H1 (cell line): ENCODE results near the gene PDE4D. TPM values are rescaled to one million over a fixed set of nuclear protein-coding genes. Genes with fewer than 3 reads are reported as not detected.
"Not testable (repeated sequence)": the region's sequence is repeated elsewhere in the genome, so short reads cannot be mapped to it uniquely, and the experiment has no call there.

Experiments
- CTCF ChIA-PET: fragments of 300-600 bp; sonication (Branson Sonifier 250); formaldehyde crosslinking; loops from one replicate; lab custom pipeline; 2021; ENCODE audit not compliant: partially characterized antibody; lab: Charles Lee
- POLR2A ChIA-PET: fragments of 300-600 bp; sonication (Branson Sonifier 250); formaldehyde crosslinking; loops from one replicate; lab custom pipeline; 2021; ENCODE audit warnings: inconsistent platforms; ENCODE audit not compliant: partially characterized antibody; lab: Charles Lee
- DNase-seq, 2 experiments: peaks; one replicate each; pipeline versions ENCODE4 v3.0.0 to v3.0.0-alpha.2; 2010 to 2022; ENCODE audit warnings: low spot score in 2 of 2, low read depth in 1 of 2, mixed read lengths in 1 of 2
- FAIRE-seq: peaks from 2 replicates; lab custom pipeline; 2011; peaks lifted over from hg19 to GRCh38; lab: Jason Lieb, UNC
- H2AFZ ChIP-seq: 2 replicates; pipeline ENCODE4 v1.8.1; 2012; ENCODE audit warnings: low read length, inconsistent platforms
- H2AK5ac ChIP-seq: 2 replicates; pipeline ENCODE4 v1.6.1; 2013; ENCODE audit warnings: low read depth, low read length
- H2BK120ac ChIP-seq: replicated peaks from 2 replicates; pipeline ENCODE3; 2013; ENCODE audit warnings: low read depth, low read length, inconsistent platforms
- H2BK12ac ChIP-seq: 2 replicates; pipeline ENCODE4 v1.6.1; 2013; ENCODE audit warnings: low read depth, low read length
- H2BK15ac ChIP-seq: 2 replicates; pipeline ENCODE4 v1.6.1; 2013; ENCODE audit warnings: low read length
- H2BK20ac ChIP-seq: 2 replicates; pipeline ENCODE4 v1.6.1; 2013; ENCODE audit warnings: low read length
- H2BK5ac ChIP-seq: 2 replicates; pipeline ENCODE4 v1.6.1; 2013; ENCODE audit warnings: low read depth, low read length
- H3K14ac ChIP-seq: 2 replicates; pipeline ENCODE4 v1.6.1; 2013; ENCODE audit warnings: inconsistent platforms; ENCODE audit not compliant: insufficient read length
- H3K18ac ChIP-seq: 2 replicates; pipeline ENCODE4 v1.6.1; 2013; ENCODE audit warnings: low read length; ENCODE audit errors: extremely low read depth
- H3K23ac ChIP-seq: 2 replicates; pipeline ENCODE4 v1.6.1; 2013; ENCODE audit warnings: inconsistent platforms; ENCODE audit not compliant: insufficient read length
- H3K23me2 ChIP-seq: 2 replicates; pipeline ENCODE4 v1.6.1; 2013; ENCODE audit warnings: low read depth, low read length
- H3K27ac ChIP-seq: 2 replicates; pipeline ENCODE4 v1.6.1; 2011; ENCODE audit warnings: low read depth, low read length, inconsistent platforms
- H3K27me3 ChIP-seq, 4 experiments: replicated peaks in 1 of 4; 1 replicate in 1 of 4; 2 replicates in 3 of 4; pipeline versions ENCODE4 v1.6.1 to v1.8.1; 2011 to 2013; ENCODE audit warnings: low read length in 3 of 4, mild to moderate bottlenecking in 3 of 4, inconsistent platforms in 2 of 4, mixed read lengths in 2 of 4, moderate library complexity in 1 of 4; ENCODE audit not compliant: control insufficient read depth in 3 of 4, insufficient read depth in 3 of 4; ENCODE audit errors: extremely low read depth in 1 of 4
- H3K36me3 ChIP-seq, 4 experiments: 2 replicates each; pipeline versions ENCODE4 v1.6.1 to v1.8.1; 2011 to 2013; ENCODE audit warnings: mild to moderate bottlenecking in 4 of 4, low read length in 3 of 4, moderate library complexity in 2 of 4, control low read depth in 1 of 4, inconsistent platforms in 1 of 4; ENCODE audit not compliant: insufficient read depth in 4 of 4, control insufficient read depth in 2 of 4
- H3K4ac ChIP-seq: replicated peaks from 2 replicates; pipeline ENCODE3; 2013; ENCODE audit warnings: low read length, low read depth, mixed read lengths, inconsistent platforms; ENCODE audit not compliant: insufficient read length
- H3K4me1 ChIP-seq, 4 experiments: replicated peaks in 1 of 4; 1 replicate in 1 of 4; 2 replicates in 3 of 4; pipeline versions ENCODE4 v1.6.1 to v1.8.1; 2011 to 2013; ENCODE audit warnings: low read length in 3 of 4, inconsistent platforms in 2 of 4, mixed read lengths in 1 of 4; ENCODE audit not compliant: insufficient read depth in 4 of 4, control insufficient read depth in 3 of 4
- H3K4me2 ChIP-seq, 2 experiments: 2 replicates each; pipeline versions ENCODE4 v1.6.1 to v1.8.1; 2011 to 2013; ENCODE audit warnings: low read depth in 2 of 2, low read length in 2 of 2, control low read depth in 1 of 2, inconsistent platforms in 1 of 2, mild to moderate bottlenecking in 1 of 2; ENCODE audit not compliant: insufficient read depth in 1 of 2
- H3K4me3 ChIP-seq, 4 experiments: fragments of 200-600, 300-600 bp in 1 of 4; sonication (generic), shearing (Covaris generic), sonication (Bioruptor Twin) in 1 of 4; 2 replicates each; pipeline versions ENCODE4 v1.5.1 to v1.8.1; 2011 to 2016; ENCODE audit warnings: low read length in 4 of 4, low read depth in 3 of 4, control low read depth in 2 of 4, inconsistent platforms in 2 of 4, mild to moderate bottlenecking in 2 of 4, mixed read lengths in 1 of 4, moderate library complexity in 1 of 4; ENCODE audit not compliant: insufficient read depth in 2 of 4; ENCODE audit errors: extremely low read depth in 1 of 4
- H3K56ac ChIP-seq: replicated peaks from 2 replicates; pipeline ENCODE3; 2013; ENCODE audit warnings: low read depth, mild to moderate bottlenecking, mixed read lengths, low read length, inconsistent platforms; ENCODE audit not compliant: insufficient read length
- H3K79me1 ChIP-seq: 2 replicates; pipeline ENCODE4 v1.6.1; 2013; ENCODE audit warnings: low read depth, low read length, control low read depth
- H3K79me2 ChIP-seq, 2 experiments: 2 replicates each; pipeline versions ENCODE4 v1.6.1 to v1.8.1; 2012 to 2013; ENCODE audit warnings: low read length in 2 of 2, mild to moderate bottlenecking in 2 of 2, inconsistent platforms in 1 of 2; ENCODE audit not compliant: insufficient read depth in 2 of 2, control insufficient read depth in 1 of 2
- H3K9ac ChIP-seq, 4 experiments: replicated peaks in 1 of 4; 1 replicate in 1 of 4; 2 replicates in 3 of 4; pipeline versions ENCODE4 v1.6.1 to v1.8.1; 2011 to 2013; ENCODE audit warnings: low read depth in 3 of 4, low read length in 3 of 4, control low read depth in 2 of 4, mild to moderate bottlenecking in 2 of 4, moderate library complexity in 2 of 4, inconsistent platforms in 1 of 4; ENCODE audit errors: extremely low read depth in 1 of 4
- H3K9me3 ChIP-seq, 2 experiments: 2 replicates each; pipeline versions ENCODE4 v1.6.1 to v1.8.1; 2012 to 2013; ENCODE audit warnings: mild to moderate bottlenecking in 2 of 2, moderate library complexity in 2 of 2, control low read depth in 1 of 2, inconsistent platforms in 1 of 2, low read depth in 1 of 2, low read length in 1 of 2, mixed read lengths in 1 of 2; ENCODE audit not compliant: insufficient read depth in 2 of 2
- H4K20me1 ChIP-seq, 2 experiments: replicated peaks in 1 of 2; 2 replicates each; pipeline versions ENCODE3 to v1.8.1; 2011 to 2013; ENCODE audit warnings: inconsistent platforms in 2 of 2, low read length in 2 of 2, mild to moderate bottlenecking in 1 of 2; ENCODE audit not compliant: insufficient read depth in 2 of 2, control insufficient read depth in 1 of 2
- H4K5ac ChIP-seq: 2 replicates; pipeline ENCODE4 v1.6.1; 2013; ENCODE audit warnings: low read length, low read depth, mixed read lengths, inconsistent platforms; ENCODE audit not compliant: insufficient read length
- H4K8ac ChIP-seq: 2 replicates; pipeline ENCODE4 v1.8.0; 2013; ENCODE audit warnings: mild to moderate bottlenecking, moderate library complexity, low read length, inconsistent platforms; ENCODE audit not compliant: insufficient read depth; ENCODE audit errors: extremely low read depth
- H4K91ac ChIP-seq: replicated peaks from 2 replicates; pipeline ENCODE3; 2013; ENCODE audit warnings: low read length, mixed read lengths, inconsistent platforms; ENCODE audit not compliant: insufficient read length
- WGBS, 2 experiments: shearing (Covaris generic) in 1 of 2; methylation state at CpG; one replicate each; pipeline versions ENCODE4 v1.1.6 to v1.1.7; 2013 to 2015; ENCODE audit warnings: low lambda C conversion rate in 2 of 2, mixed read lengths in 2 of 2, inconsistent platforms in 1 of 2, low coverage in 1 of 2, missing lambda C conversion rate in 1 of 2; ENCODE audit not compliant: insufficient replicate concordance in 2 of 2, insufficient coverage in 1 of 2, insufficient read length in 1 of 2; ENCODE audit errors: extremely low coverage in 1 of 2, missing lambda C conversion rate in 1 of 2; 5-methylcytosine and 5-hydroxymethylcytosine counted together
- polyA plus RNA-seq, 7 experiments: library from polyadenylated mRNA; depleted of rRNA in 3 of 7; stranded (reverse) in 5 of 7; unstranded in 2 of 7; fragments of >200 nt in 5 of 7; fragments of 200-250 nt in 2 of 7; gene quantifications; 1 replicate in 5 of 7; 2 replicates in 1 of 7; 4 replicates in 1 of 7; pipeline versions ENCODE4 v1.2.1 to v1.2.3, GENCODE V29; 2011 to 2013; ENCODE audit warnings: missing spikeins in 2 of 7, mixed read lengths in 2 of 7
- total RNA-seq: library from RNA; stranded (reverse); fragmentation: NEBNext Ultra II Directional; extraction: Animal tissue kit (Norgen Biotek cat#: 25700); gene quantifications from 2 replicates; pipeline ENCODE4 v1.2.1, GENCODE V29; 2021

Gene PDE4D
- total and polyA plus RNA-seq, 2 of the 8 experiments (the other 6 are each of a cell fraction or from before 2014, with no cell fraction given), result 2.3 to 3.7 TPM

DNA sequence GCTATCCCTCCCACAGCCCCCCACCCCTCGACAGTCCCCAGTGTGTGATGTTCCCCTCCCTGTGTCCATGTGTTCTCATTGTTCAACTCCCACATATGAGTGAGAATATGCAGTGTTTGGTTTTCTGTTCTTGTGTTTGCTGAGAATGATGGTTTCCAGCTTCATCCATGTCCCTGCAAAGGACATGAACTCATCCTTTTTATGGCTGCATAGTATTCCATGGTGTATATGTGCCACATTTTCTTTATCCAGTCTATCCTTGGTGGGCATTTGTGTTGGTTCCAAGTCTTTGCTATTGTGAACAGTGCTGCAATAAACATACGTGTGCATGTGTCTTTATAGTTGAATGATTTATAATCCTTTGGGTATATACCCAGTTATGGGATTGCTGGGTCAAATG lies 940.3 kb downstream of the PDE4D start:
- H4K20me1 ChIP-seq, H3K36me3 ChIP-seq, H3K4me1 ChIP-seq, H4K5ac ChIP-seq, H2BK15ac ChIP-seq, DNase-seq, H3K27ac ChIP-seq, H3K79me1 ChIP-seq, FAIRE-seq, H2AK5ac ChIP-seq, H3K9me3 ChIP-seq, H2AFZ ChIP-seq, H4K8ac ChIP-seq, H3K27me3 ChIP-seq, H2BK12ac ChIP-seq, H2BK5ac ChIP-seq, H2BK20ac ChIP-seq, H3K23me2 ChIP-seq, H3K18ac ChIP-seq, H3K4me2 ChIP-seq, H3K56ac ChIP-seq, H3K9ac ChIP-seq, H3K4me3 ChIP-seq, H3K23ac ChIP-seq, H3K4ac ChIP-seq, H3K79me2 ChIP-seq, POLR2A ChIA-PET, CTCF ChIA-PET, H2BK120ac ChIP-seq, H4K91ac ChIP-seq, H3K14ac ChIP-seq: not testable (repeated sequence)
- 91% methylated on average over 2 of the region's 2 CpGs; no CpG with 5 or more reads in 1 of the 2 experiments for WGBS, 2 experiments
